ENCODE data around the gene CRLF1.

DNA sequence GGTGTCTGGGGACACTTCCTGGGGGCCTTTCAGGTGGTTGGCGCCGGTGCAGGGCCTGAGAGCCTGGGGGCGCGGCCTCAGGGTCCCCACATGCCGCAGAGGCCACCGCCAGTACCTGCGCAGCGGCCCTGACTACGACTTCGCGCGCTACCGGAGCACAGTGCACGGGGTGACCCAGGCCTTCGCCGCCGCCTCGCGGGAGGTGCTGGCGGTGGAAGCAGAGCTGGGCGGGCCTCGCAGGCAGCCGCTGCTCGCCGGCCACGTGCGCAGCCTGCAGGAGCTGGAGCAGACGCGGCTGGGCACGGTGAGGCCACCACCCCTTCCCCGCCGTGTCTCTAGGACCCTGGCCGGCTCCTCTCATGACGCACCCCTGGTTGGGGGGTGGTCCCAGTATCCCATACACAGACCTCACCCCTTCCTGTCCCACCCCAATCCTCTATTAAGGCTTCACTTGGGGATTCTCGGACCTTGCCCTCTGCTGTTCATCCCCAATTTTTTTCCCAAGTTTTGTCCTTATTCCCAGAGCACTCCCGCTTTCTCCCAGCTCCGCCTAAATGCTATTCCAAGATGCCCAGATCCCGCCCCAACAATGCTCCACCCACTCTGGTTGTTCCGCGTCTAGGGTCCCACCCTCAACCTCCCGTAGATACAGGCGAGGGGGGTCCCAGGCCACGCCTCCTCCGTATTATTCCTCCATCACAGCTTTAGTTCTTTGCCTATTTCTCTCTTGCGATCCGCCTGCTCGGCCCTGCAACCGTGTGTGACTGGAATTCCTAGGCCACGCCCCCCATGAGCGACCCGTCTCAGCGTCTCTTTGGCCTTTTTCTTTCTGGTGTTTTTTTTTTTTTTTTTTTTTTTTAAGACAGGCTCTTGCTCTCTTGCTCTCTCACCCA is 17.0 kb downstream of the CRLF1 start:
- TF ChIP-seq, protein P1, sequence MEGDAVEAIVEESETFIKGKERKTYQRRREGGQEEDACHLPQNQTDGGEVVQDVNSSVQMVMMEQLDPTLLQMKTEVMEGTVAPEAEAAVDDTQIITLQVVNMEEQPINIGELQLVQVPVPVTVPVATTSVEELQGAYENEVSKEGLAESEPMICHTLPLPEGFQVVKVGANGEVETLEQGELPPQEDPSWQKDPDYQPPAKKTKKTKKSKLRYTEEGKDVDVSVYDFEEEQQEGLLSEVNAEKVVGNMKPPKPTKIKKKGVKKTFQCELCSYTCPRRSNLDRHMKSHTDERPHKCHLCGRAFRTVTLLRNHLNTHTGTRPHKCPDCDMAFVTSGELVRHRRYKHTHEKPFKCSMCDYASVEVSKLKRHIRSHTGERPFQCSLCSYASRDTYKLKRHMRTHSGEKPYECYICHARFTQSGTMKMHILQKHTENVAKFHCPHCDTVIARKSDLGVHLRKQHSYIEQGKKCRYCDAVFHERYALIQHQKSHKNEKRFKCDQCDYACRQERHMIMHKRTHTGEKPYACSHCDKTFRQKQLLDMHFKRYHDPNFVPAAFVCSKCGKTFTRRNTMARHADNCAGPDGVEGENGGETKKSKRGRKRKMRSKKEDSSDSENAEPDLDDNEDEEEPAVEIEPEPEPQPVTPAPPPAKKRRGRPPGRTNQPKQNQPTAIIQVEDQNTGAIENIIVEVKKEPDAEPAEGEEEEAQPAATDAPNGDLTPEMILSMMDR (conservative IDR thresholded peaks at IDR 0.05; ENCODE audit: low read length), result no peak
- no peak for TF ChIP-seq EZH2phosphoT487 (IDR thresholded peaks at IDR 0.05; ENCODE audit: borderline replicate concordance)

Measured in Loucy (cell line).